Measurements from ENCODE around the gene ASPG.

GRCh38 chr14:104108570-104109541, 23.4 kb downstream of the ASPG start:
- TF ChIP-seq CTCF (IDR thresholded peaks at IDR 0.05) (no peak), POLR2A (IDR thresholded peaks at IDR 0.05) (no peak)

All from esophagus squamous epithelium (tissue), 4 donors.